Ammon's horn (tissue), 1 donor: ENCODE data around the gene COL27A1.
A peak's percentile ranks its signal among the peaks of the same experiment; 100 is the strongest.

Experiments used
- DNase-seq: peaks from one replicate; pipeline ENCODE4 v3.0.0-alpha.2; 2016; ENCODE audit warnings: low spot score

COL27A1 gene

DNA sequence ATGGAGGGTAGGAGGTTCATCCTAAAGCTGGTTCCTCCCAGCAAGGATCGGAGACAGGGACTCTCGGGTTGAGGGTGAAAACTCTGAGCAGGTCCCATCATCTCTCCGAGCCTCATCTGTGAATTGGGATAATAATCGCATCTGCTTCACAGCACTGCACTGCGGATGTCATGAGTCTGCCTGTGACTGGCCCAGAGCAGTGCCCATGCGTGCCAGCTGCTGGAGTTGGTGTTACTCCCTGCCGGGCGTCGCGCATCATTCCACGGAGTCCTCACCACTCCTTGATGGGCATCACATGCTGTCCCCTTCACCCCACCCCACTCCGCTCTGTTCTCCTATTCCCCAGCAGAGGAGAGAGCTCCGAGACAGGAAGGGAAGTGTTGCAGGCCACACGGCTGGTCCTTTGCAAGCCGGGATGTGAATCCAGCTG, 132.4 kb downstream of the COL27A1 start:
- DNase-seq = no peak

DNA sequence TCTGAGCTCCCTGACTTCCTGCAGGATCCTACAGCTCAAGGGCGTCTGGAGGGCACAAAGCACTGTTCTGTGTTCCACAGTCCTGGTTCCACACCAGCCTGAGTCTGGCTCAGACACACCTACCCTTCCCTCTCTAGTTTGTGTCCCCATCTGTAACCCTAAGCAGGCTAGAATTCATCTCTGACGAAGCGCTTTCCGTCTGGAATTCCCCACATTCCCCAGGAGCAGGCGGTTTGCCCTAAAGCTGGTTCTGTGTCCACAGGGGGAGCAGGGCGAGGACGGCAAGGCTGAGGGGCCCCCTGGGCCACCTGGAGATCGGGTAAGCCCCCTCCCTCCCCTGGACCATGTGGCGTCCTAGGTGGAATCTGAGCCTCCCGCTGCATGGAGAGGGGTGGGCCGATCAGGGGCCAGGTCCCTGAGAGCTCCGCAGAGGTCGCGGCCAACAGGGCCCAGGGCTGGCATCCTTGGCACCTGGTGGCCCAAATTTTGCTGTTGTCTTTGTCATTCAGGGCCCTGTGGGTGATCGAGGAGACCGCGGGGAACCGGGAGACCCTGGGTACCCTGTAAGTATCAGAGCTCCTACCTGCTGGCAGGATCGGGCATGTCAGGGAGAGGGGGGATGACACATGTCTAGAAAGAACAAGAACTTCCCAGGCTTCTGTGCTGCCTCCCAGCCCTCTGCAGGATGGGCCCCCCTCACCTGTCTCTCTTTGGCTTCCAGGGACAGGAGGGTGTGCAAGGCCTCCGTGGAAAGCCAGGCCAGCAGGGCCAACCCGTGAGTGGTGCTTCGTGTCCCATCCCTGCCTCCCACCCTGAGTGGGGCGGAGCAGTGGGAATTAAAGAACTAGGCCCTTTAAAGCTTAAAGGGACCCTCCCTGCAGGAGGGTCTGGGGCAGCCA, 133.1 kb downstream of the COL27A1 start:
- DNase-seq = no peak

DNA sequence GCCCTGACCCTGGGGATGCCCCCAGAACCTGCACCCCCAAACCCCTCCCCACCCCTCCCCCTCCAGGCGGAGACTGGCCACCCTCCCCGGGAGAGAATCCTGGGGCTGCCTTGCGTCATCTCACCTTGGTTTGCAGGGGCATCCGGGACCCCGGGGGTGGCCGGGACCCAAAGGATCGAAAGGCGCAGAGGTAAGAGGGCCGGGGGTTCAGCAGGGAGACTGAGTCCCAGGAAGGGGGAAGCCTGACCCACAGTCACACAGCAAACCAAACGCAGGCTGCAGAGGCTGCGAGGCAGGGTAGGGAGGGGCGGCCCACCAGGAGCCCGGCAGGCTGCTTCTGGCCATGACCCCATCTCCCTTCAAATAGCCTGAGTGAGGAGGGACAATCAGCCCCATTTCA, 133.8 kb downstream of the COL27A1 start:
- no peak for DNase-seq

DNA sequence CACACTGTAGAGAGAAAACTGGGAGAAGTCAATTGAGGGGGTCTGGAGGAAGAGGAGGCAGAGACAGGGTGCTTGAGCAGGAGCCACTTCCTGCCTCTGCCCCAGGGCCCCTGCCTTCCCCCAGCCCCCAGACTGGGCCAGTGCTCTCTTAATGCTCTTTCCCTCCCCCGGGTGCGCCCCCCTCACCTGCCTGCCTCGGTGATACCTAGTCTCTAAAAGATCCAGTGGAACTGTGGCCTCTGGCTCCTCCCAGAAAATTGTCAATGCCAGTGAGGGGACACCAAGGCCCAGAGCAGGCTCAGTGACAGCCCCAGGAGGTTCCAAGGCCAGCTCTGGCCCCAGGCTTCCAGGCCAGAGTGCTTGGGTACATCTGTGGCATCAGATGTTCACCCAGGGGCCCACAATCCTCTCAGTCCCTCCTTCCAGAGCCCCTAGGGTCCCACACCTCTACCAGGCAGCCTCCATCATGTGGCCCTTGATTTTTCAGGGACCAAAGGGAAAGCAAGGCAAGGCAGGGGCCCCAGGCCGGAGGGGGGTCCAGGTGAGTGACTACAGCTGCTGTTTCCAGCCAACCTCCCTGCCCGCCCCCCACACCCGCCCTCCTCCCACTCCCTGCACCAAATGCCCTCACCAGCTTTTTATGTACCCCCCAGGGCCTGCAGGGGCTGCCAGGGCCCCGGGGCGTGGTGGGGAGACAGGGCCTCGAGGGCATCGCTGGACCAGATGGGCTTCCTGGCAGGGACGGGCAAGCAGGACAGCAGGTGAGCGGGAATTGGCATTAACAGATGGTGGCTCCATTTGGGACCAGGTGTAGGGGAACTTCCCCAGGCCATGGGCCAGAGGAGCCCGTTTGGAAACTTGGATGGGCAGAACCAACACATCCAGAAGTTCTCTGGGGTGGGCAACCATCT, 134.5 kb downstream of the COL27A1 start:
- no peak for DNase-seq

DNA sequence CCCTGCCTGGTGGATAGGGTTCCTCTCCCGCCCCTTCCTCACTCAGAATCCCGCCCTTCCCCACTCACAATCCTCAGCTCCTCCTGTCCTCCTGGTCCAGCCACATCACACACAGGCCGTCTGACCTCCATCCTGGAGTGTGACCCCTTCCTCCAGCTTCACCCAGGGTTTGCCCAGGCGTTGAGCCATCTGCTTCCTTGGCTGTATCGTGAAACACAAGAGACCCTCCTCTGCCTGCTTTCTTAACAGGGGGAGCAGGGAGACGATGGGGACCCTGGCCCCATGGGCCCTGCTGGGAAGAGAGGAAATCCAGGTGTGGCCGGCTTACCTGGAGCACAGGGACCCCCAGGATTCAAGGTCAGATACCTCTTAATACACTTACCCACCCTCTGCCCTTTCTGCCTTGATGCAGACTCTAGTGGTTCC, 135.2 kb downstream of the COL27A1 start:
- no peak for DNase-seq

DNA sequence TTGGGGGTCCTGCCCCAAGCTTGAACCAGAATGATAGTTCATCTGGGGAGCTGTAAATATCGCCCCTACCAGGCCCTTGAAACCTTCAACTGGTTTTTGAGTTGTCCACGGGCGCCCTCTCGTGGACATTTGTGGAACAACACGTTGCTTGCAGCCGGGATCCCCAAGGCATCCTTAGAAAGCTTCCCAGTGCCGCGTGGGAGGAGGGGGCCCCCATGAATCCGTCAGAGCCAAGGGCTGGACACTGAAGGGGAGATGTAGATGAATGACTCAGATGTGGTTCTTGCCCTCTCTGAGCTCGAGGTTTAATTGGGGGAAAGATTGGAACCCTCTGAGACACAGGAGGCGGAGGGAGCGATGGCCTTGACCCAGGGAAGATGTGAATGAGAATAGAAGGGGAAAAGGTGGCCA, 135.7 kb downstream of the COL27A1 start:
- peak; percentile 63 for DNase-seq

DNA sequence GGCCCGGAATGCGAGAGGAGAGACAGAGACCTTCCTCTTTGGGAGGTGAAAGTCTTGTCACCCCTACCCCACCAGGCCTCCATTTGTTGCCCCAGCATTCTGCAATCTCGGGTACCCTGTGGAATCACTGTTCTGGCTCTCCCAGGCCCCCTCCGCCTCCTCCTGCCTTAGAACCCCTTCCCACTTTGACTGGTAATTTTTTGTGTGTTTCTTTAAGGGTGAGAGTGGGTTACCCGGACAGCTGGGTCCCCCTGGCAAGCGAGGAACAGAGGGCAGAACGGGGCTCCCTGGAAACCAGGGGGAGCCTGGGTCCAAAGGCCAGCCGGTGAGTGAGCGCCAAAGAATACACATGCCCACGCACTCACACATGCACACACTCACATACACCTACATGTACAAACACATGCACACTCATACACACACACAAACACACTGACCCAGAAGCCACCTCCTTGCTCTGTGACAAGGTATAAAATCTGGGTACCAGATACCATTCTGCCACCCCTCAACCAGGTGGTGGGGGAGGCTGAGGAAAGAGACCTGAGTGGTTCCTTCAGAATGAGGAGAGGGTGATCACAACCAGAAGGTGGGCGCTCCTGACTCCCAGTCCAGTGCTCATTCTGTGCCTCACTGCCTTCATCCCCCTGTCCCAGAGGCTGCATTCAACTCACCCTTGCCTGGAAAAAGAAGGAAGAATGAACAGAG, 136.7 kb downstream of the COL27A1 start:
- DNase-seq = no peak

DNA sequence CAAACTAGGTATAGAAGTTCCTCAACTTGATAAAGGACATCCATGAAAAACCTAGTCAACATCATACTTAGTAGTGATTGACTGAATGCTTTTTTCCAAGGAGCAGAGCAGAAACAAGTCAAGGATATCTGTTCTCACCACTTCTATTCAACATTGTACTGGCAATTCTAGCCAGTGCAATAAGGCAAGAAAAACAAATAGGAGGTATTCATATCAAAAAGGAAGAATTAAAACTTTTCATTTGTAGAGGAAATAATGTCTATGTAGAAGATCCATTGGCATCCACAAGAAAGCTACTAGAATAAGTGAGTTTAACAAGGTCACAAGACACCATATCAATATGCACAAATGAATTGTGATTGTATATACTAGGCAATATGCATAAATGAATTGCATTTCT, 139.3 kb downstream of the COL27A1 start:
- no peak for DNase-seq

DNA sequence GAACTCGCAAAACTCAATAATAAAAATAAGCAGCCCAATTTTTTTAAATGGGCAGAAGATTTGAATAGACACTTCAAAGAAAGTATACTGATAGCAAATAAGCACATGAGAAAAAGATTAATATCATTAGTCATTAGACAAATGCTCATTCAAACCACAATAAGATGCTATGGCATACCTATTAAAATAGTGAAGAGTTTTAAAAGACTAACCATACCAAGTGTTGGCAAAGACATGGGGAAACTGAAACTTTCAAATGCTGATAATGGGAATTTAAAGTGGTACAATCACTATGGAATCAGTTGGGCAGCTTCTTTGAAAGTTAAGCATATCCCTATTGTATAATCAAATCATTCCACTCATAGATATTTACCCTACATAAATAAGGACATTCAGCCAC, 141.0 kb downstream of the COL27A1 start:
- no peak for DNase-seq

DNA sequence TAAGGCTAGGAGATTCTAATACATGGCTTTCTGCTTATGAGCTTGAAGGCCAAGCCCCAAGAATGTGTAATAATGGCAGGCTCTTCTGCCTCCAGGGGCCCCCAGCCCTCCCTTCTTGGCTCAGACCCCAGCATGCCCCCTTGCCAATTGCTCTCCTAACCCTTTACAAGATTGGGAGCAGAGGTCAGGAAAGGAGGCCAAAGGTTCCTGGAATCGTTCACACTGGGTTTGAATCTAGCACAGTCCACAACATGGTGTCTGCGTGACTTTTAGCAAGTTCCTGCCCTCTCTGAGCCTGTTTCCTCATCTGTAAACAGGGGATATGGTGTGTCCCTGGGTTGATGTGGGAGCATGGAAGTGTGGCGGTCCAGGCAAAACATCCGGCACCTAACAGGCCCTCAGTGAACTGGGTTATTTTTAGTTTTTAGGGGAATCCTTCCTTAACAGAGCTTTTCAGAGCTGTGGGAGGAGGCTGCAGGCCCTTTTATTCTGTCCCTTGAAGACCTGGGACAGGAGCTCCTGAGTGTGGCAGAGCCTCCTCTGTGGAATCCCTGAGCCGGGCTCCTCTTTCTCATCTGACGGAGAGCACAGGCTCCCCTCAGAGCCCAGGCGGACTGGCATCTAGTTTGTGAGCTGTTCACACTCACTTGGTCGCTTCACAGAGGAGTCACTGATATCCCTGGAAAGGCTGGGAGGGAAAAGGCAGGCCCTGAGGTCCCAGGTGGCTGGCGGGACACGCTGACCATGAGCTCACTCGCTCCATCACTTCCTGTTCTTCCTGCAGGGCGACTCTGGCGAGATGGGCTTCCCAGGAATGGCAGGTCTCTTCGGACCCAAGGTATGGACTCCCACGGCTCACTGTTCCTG, 144.2 kb downstream of the COL27A1 start:
- DNase-seq = no peak

DNA sequence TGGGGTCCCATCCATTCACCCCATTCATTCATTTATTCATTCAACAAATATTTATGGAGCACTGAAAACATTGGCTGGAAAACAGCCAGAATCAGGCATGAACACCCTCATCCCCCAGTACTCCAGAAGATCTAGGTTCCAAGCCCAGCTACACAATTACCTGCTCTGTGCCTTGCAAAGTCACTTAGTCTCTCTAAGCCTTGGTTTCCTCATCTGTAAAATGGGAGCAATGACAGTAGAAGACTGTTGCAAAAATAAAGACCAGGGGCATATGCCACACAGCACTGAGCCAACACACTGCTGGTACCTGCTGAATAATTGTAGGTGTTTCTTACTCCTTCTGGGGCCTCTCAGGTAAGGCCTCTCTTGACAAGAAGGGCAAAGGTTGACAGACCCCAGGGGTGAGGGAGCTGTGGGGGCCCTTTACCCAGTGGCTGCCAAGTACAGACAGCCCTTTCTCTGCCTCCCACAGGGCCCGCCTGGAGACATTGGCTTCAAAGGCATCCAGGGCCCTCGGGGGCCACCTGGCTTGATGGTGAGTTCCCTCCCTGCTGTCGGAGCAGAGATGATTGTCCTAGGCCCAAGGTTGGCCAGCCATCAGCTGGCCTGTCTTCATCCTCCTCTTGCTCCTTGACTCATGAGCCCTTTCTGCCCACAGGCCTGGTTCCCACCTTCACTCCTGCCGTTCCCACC, 145.0 kb downstream of the COL27A1 start:
- DNase-seq = no peak

DNA sequence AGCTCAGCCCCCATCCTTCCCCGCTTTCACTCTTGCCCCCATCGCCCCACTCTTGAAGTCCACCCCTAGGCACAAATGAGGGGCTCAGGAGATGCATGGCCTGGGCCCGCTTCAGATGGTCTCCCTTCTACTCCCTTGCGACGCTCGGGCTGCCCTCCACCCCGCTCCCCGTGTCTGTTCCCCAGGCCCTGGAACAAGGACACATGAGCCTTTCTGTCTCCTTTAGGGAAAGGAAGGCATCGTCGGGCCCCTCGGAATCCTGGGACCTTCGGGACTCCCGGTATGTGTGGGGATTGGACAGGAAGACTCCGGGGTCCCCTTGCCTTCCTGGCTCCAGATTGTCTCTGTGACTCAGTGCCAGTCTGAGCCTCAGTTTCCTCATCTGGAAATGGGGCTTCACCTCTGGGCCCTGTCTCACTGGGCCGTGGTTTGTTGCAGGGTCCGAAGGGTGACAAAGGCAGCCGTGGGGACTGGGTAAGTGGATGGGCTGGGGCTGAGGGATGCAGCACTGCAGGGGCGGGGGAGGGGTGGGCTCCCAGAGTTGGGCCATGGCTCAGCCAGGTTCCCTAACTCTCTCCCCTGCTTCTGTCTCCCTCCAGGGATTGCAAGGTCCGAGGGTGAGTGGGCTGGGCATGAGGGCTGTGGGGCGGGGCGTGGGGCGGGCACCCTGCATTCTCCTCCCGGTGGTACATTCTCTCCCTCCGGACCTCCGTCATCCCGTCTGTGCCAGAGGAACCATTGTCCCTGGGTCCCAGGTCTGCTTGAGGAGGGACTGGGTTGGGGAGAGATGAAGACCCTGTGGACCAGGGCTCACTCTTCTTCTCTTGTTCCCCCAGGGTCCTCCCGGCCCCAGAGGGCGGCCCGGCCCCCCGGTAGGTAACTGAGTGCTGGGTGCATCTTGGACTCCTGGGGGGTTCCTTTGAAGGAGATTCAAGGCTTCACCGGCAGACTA, 145.8 kb downstream of the COL27A1 start:
- no peak for DNase-seq

DNA sequence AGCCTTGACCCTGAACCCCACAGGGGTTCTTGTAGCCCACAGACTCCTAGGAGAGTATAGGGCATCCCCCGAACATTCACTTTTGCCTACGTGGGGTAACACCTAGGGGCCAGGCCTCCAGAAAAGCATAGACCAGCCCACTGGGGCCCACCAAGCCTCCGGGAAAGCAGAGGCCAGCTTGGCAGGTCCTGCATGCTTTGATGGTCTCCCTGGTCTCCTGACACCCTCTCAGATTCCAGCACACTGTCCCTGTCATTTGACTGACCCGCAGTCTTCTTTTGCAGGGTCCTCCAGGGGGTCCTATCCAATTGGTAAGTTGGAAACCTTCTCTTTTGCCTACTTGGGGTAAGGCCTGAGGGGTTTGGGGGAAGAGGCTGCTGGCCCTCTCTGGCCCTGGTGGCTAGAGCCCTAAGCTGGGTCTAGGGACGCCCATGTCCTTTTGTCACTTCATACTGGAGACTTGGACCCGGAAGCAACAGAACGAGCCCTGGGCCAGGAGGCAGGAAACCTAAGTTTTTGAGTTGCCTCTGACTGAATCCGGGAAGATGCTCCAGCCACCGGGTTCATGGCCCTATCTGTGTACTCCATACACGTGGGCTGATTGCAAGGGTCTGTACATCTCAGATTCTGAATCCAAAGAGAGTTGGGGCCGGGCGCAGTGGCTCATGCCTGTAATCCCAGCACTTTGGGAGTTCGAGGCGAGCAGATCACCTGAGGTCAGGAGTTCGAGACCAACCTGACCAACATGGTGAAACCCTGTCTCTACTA, 146.6 kb downstream of the COL27A1 start:
- DNase-seq = no peak

DNA sequence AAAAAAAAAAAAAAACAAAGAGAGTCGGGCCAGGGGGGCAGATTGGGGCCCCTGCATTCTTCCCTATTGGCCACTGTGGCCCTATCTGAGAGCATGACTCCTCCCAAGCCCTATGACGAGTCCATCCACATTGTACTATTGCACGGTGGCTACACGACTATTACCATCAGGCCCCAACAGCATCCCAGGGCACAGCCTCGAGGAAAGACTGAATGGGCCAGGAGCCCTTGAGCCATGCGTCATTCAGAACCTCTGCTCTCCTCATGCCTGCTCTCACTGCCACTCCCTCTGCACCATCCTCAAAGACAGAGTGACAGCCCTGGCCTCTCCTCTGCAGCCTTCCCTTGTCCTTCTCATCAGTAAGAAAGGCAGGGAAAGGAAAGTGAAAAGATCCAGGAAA, 147.4 kb downstream of the COL27A1 start:
- no peak for DNase-seq

DNA sequence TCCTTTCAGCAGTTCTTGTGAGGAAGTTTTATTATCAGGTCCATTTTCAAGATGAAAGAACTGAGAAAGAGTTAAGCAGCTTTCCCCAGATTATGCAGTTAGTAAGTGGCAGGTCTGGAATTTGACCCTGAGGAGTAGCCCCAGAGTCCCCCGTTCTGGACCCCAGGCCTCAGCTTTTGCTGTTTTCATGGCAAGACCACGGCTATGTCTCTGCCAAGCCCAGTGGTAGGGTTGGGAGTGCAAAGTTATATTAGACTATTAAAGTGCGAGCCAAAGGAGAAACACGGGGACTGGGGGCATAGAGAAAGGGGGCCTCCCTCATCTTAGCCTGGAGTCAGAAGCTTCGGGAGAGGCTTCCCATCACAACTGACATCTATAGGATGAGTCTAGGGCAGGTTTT, 148.2 kb downstream of the COL27A1 start:
- DNase-seq = no peak

DNA sequence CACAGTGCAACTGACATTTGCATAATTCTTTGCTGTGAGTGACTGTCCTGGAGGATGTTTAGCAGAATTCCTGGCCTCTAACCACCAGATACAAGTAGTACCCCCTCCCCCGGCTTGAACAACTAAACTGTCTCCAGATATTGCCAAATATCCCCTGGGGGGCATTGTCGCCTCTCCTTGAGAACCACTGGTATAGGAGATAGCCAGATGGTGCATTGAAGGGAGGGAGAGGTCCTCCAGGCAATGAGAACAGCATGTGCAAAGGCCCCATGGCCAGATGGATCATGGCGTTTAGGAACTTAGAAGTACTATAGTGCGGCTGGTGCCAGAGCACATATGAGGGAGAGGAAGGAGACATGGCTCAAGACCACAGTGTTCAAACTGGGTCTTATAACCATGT, 148.6 kb downstream of the COL27A1 start:
- no peak for DNase-seq

DNA sequence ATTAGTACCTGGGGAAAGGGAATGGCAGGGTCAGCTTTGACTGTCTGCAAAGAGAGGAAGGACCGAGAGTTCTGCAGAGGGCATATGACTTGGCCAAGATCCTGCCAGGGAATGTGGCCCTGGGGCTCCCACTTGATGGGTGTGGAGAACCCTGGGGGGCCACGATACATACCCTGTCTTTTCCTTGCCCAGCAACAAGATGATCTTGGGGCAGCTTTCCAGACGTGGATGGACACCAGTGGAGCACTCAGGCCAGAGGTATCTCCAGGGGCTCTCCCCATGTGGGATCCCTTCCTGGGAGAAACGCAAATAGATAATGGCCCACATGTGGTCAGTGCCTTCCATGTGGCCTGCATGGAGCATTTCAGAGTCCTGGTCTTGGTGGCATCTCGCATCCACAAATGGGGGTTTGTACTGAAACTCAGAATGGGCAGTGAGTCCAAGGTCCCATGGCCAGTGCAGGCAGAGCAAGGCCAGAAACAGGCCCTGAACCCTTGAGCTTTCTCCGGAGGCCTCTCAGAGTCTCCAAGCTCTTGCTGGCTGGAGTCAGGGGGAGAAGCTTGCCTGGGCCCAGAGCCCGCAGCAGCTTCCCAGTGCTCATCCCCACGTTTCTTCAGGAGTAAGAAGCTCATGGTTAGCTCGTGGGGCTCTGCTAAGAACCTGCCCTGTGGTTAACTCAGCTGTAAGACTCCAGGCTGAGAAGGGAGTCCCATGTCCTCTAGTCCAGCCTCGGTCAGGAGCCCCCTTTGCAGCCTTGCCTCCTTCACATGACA, 149.3 kb downstream of the COL27A1 start:
- no peak for DNase-seq

DNA sequence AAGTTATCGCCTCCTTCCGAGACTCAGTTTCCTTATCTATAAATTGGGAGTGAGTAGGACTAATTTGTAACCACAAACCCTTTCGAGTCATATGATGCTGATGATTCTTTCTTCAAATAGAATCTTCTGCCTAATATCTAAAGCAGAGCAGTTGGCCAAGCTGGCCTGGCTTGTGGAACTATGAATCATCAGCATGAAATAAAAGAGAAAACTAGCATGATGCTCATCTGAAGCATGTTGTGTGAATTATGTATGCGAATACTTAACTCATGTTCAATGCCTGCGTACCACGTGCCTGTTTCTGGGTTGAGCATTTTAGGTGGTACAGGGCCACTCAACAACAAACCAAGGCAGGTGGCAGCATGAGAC, 152.5 kb downstream of the COL27A1 start:
- no peak for DNase-seq
